Panc1 (cell line): ENCODE measurements around the gene ABL1. TPM values are rescaled to one million over a fixed set of nuclear protein-coding genes. Genes with fewer than 3 reads are reported as not detected.

Source experiments
- ATAC-seq: fragments of 200-7000 bp; cut with Tn5 transposase; 2 replicates; pipeline ENCODE4 v1.9.1; 2020; ENCODE audit warnings: mild to moderate bottlenecking, moderate library complexity
- BruUV-seq: library from RNA; stranded (reverse); fragments of 400-500 nt; replicated peaks from 2 replicates; lab custom pipeline; 2021; lab: Mats Ljungman, UMichigan
- CTCF ChIA-PET: fragments of 300-600 bp; sonication (Branson Sonifier 250); formaldehyde crosslinking; loops from one replicate; lab custom pipeline; 2022; ENCODE audit warnings: antibody characterized with exemption; lab: Charles Lee
- POLR2A ChIA-PET: fragments of 300-600 bp; sonication (Branson Sonifier 250); formaldehyde crosslinking; loops from one replicate; lab custom pipeline; 2022; ENCODE audit warnings: antibody characterized with exemption; lab: Charles Lee
- DNase-seq: peaks from one replicate; pipeline ENCODE4 v3.0.0-alpha.2; 2010; ENCODE audit warnings: low read depth, low spot score
- H3K27ac ChIP-seq: 2 replicates; pipeline ENCODE4 v1.5.1; 2011; ENCODE audit warnings: mild to moderate bottlenecking, low read length, inconsistent platforms
- H3K27me3 ChIP-seq: fragments of 200-500 bp; sonication (Bioruptor generic); 2 replicates; pipeline ENCODE4 v1.6.0; 2014; ENCODE audit warnings: low read length, inconsistent platforms; ENCODE audit not compliant: control insufficient read depth, insufficient read depth
- H3K36me3 ChIP-seq: fragments of 200-500 bp; sonication (Bioruptor generic); 2 replicates; pipeline ENCODE4 v1.5.1; 2014; ENCODE audit warnings: inconsistent platforms, mild to moderate bottlenecking, low read length, moderate library complexity; ENCODE audit not compliant: control insufficient read depth, insufficient read depth
- H3K4me1 ChIP-seq: 2 replicates; pipeline ENCODE4 v1.5.1; 2011; ENCODE audit warnings: inconsistent platforms, mild to moderate bottlenecking, low read length, moderate library complexity; ENCODE audit not compliant: control insufficient read depth, insufficient read depth
- H3K4me3 ChIP-seq, 2 experiments: 2 replicates each; pipeline ENCODE4 v1.5.1; 2011 to 2012; ENCODE audit warnings: low read depth in 2 of 2, low read length in 2 of 2, mild to moderate bottlenecking in 2 of 2, inconsistent platforms in 1 of 2, moderate library complexity in 1 of 2
- H3K9me3 ChIP-seq: fragments of 200-500 bp; sonication (Bioruptor generic); 2 replicates; pipeline ENCODE4 v1.5.1; 2014; ENCODE audit warnings: low read depth, mild to moderate bottlenecking, inconsistent platforms, low read length, moderate library complexity; ENCODE audit not compliant: control insufficient read depth, insufficient read depth
- CTCF ChIP-seq: fragments of 450-650 bp; IDR thresholded peaks from 2 replicates; pipeline ENCODE4 v1.5.1; 2017; ENCODE audit warnings: mild to moderate bottlenecking
- POLR2AphosphoS5 ChIP-seq: IDR thresholded peaks from 2 replicates; pipeline ENCODE4 v1.6.1; 2012; ENCODE audit warnings: mild to moderate bottlenecking, low read depth, low read length, moderate library complexity
- REST ChIP-seq, 2 experiments: IDR thresholded peaks; 2 replicates each; pipeline ENCODE4 v1.6.1; 2011 to 2012; ENCODE audit warnings: low read depth in 2 of 2, control low read depth in 1 of 2, low read length in 1 of 2, mild to moderate bottlenecking in 1 of 2, moderate library complexity in 1 of 2; ENCODE audit not compliant: insufficient read depth in 1 of 2
- SIN3A ChIP-seq: IDR thresholded peaks from 2 replicates; pipeline ENCODE4 v1.6.1; 2012; ENCODE audit warnings: low read depth, mild to moderate bottlenecking, low read length, moderate library complexity, borderline replicate concordance; ENCODE audit not compliant: insufficient read depth
- TCF7L2 ChIP-seq: IDR thresholded peaks from 2 replicates; pipeline ENCODE4 v1.6.1; 2011; ENCODE audit warnings: mild to moderate bottlenecking, low read depth, low read length, inconsistent platforms
- in situ Hi-C: cut with HindIII; loops from 2 replicates; pipeline ENCODE4 v1.10.0; 2016; ENCODE audit warnings: low sequenced_read_pairs, low pct_unique_long_range_greater_than_20kb
- intact Hi-C: fragments of 100-400 bp; cut with micrococcal nuclease; formaldehyde crosslinking; loops from one replicate; pipeline ENCODE4 v1.10.0; 2022; ENCODE audit not compliant: unreplicated experiment
- total RNA-seq: library from RNA; stranded (reverse); gene quantifications from one replicate; pipeline ENCODE4 v1.2.1, GENCODE V29; 2021; ENCODE audit not compliant: unreplicated experiment

Gene ABL1
- total RNA-seq, 1 experiment from 2014 or later: 48.4 TPM

GRCh38 chr9:130898552-130898852, 63.4 kb downstream of the ABL1 start:
- in situ Hi-C loops: no loop called here
- Histone ChIP-seq H3K27ac (no peak overlapping the region), H3K27me3 (no peaks in the 10 kb centered on the region), H3K9me3 (no peaks in the 10 kb centered on the region), H3K4me3 (no peak overlapping the region), H3K4me1 (no peaks in the 10 kb centered on the region), H3K36me3 (no peaks in the 10 kb centered on the region)
- no peak for ATAC-seq
- ChIA-PET CTCF (interaction anchor here (0.6 kb wide), 1 partner anchor 42 kb away, joined by 5 read pairs; no protein-coding TSS in a partner anchor), POLR2A (no interaction called here)
- intact Hi-C loops: loop anchor here (10.0 kb wide), 1 partner anchor 46 kb away; no protein-coding TSS in a partner anchor
- no TSS peak for BruUV-seq
- no peak for TF ChIP-seq POLR2AphosphoS5
- no peak for TF ChIP-seq CTCF
- TF ChIP-seq SIN3A: no peak
- no peak for TF ChIP-seq REST (IDR thresholded peaks at IDR 0.05; ENCODE audit: insufficient read depth in 1 of 2, low read depth in 2 of 2, low read length in 1 of 2)
- no peak for TF ChIP-seq TCF7L2
- no peak for DNase-seq

- intact Hi-C loops: loop anchor here (10.0 kb wide), 1 partner anchor 46 kb away; no protein-coding TSS in a partner anchor
- H3K4me1 ChIP-seq: no peaks in the 10 kb centered on the region
- ATAC-seq: no peak
- H3K27ac ChIP-seq: no peak overlapping the region
- TF ChIP-seq TCF7L2 (no peak), POLR2AphosphoS5 (no peak), SIN3A (no peak), REST (IDR thresholded peaks at IDR 0.05; ENCODE audit: insufficient read depth in 1 of 2, low read depth in 2 of 2, low read length in 1 of 2) (no peak), CTCF (no peak)
- no peaks in the 10 kb centered on the region for H3K9me3 ChIP-seq
- no peaks in the 10 kb centered on the region for H3K36me3 ChIP-seq
- DNase-seq: no peak
- in situ Hi-C loops: no loop called here
- BruUV-seq: no TSS peak
- no peak overlapping the region for H3K4me3 ChIP-seq
- no peaks in the 10 kb centered on the region for H3K27me3 ChIP-seq
- ChIA-PET POLR2A (no interaction called here), CTCF (interaction anchor here (0.7 kb wide), 1 partner anchor 111 kb away, joined by 3 read pairs; no protein-coding TSS in a partner anchor)
Measured at GRCh38 chr9:130899051-130899748, 64.1 kb downstream of the ABL1 start.
